ENCODE measurements around the gene SAMD11. TPM values are rescaled to one million over a fixed set of nuclear protein-coding genes. Genes with fewer than 3 reads are reported as not detected.
"Not testable (repeated sequence)": the region's sequence is repeated elsewhere in the genome, so short reads cannot be mapped to it uniquely, and the experiment has no call there.

The SAMD11 gene
- total and polyA plus RNA-seq, 8 donors = 7.1 to 61.5 (median 28.0) TPM

GRCh38 chr1:886311-886710, 37.4 kb upstream of the SAMD11 start:
- no peak for DNase-seq
- Histone ChIP-seq H3K9me3 (no peaks in the 10 kb centered on the region), H3K4me1 (no peaks in the 10 kb centered on the region), H3K36me3 (no peaks in the 10 kb centered on the region), H3K4me3 (no peak overlapping the region), H3K27ac (no peak overlapping the region), H3K27me3 (peaks cover 3 to 4% of the 10 kb centered on the region in 2 donors)
- intact Hi-C loops (cut with DNase I) = no loop called here
- no peak for ATAC-seq
- TF ChIP-seq CTCF (IDR thresholded peaks at IDR 0.05) = no peak

GRCh38 chr1:886760-887159, 37.0 kb upstream of the SAMD11 start:
- intact Hi-C loops (cut with DNase I) = no loop called here
- TF ChIP-seq CTCF (IDR thresholded peaks at IDR 0.05) = no peak
- Histone ChIP-seq H3K4me3 (no peak overlapping the region), H3K27me3 (peaks cover 0 to 4% of the 10 kb centered on the region in 2 donors), H3K36me3 (no peaks in the 10 kb centered on the region), H3K4me1 (no peaks in the 10 kb centered on the region), H3K27ac (no peak overlapping the region), H3K9me3 (no peaks in the 10 kb centered on the region)
- DNase-seq (no peak), ATAC-seq (no peak)

- no peak for ATAC-seq
Observed at GRCh38 chr1:888297-888696, 35.4 kb upstream of the SAMD11 start.

GRCh38 chr1:889774-890173, 33.9 kb upstream of the SAMD11 start:
- DNase-seq; H3K36me3 ChIP-seq; intact Hi-C loops (cut with DNase I); H3K9me3 ChIP-seq; H3K4me1 ChIP-seq; H3K4me3 ChIP-seq; H3K27ac ChIP-seq; ATAC-seq: not testable (repeated sequence)
- peaks cover 0 to 16% of the 10 kb centered on the region in 2 donors for H3K27me3 ChIP-seq

More at GRCh38 chr1:888297-888696, 35.4 kb upstream of the SAMD11 start:
- Histone ChIP-seq H3K4me3 (no peak overlapping the region), H3K27me3 (peaks cover 0 to 10% of the 10 kb centered on the region in 2 donors), H3K36me3 (no peaks in the 10 kb centered on the region), H3K9me3 (no peaks in the 10 kb centered on the region), H3K4me1 (no peaks in the 10 kb centered on the region), H3K27ac (no peak overlapping the region)
- DNase-seq = no peak
- TF ChIP-seq CTCF (IDR thresholded peaks at IDR 0.05) = no peak
- intact Hi-C loops (cut with DNase I) = no loop called here

GRCh38 chr1:890234-890633, 33.5 kb upstream of the SAMD11 start:
- H3K27me3 ChIP-seq = peaks cover 0 to 20% of the 10 kb centered on the region in 2 donors
- H3K9me3 ChIP-seq; ATAC-seq; H3K36me3 ChIP-seq; H3K27ac ChIP-seq; H3K4me1 ChIP-seq; DNase-seq; intact Hi-C loops (cut with DNase I); H3K4me3 ChIP-seq: not testable (repeated sequence)

- Histone ChIP-seq H3K4me3 (no peak overlapping the region), H3K4me1 (no peaks in the 10 kb centered on the region), H3K27me3 (peaks cover 0 to 21% of the 10 kb centered on the region in 2 donors), H3K9me3 (no peaks in the 10 kb centered on the region), H3K36me3 (no peaks in the 10 kb centered on the region), H3K27ac (no peak overlapping the region)
- ATAC-seq (no peak), DNase-seq (no peak)
- no peak for TF ChIP-seq CTCF (IDR thresholded peaks at IDR 0.05)
- intact Hi-C loops (cut with DNase I) = no loop called here
Observed at GRCh38 chr1:890661-891060, 33.1 kb upstream of the SAMD11 start.

Data from left lung (tissue), 10 donors.